HepG2 (cell line): Measurements from ENCODE around the gene THAP2. TPM values are rescaled to one million over a fixed set of nuclear protein-coding genes. Genes with fewer than 3 reads are reported as not detected.

ENCODE experiments used
- ATAC-seq: fragments of 200-7000 bp; cut with Tn5 transposase; 3 replicates; pipeline ENCODE4 v1.9.1; 2020; ENCODE audit warnings: mild to moderate bottlenecking, moderate library complexity
- BruUV-seq: library from RNA; stranded (reverse); fragments of 400-500 nt; replicated peaks from 2 replicates; lab custom pipeline; 2021; lab: Mats Ljungman, UMichigan
- CTCF ChIA-PET: fragments of 300-600 bp; formaldehyde crosslinking; extraction: SDS; loops from one replicate; lab custom pipeline; 2021; ENCODE audit warnings: low total read pairs, inconsistent platforms, low intra/inter-chr PET ratio; lab: Yijun Ruan, JAX
- POLR2A ChIA-PET: fragments of 350-600 bp; sonication (Branson Sonifier 250); formaldehyde crosslinking; loops from one replicate; lab custom pipeline; 2020; ENCODE audit warnings: antibody characterized with exemption, inconsistent platforms; lab: Yijun Ruan, JAX
- DNase-seq: peaks from one replicate; pipeline ENCODE4 v3.0.0-alpha.2; 2015; ENCODE audit warnings: low spot score
- FAIRE-seq: peaks from 3 replicates; lab custom pipeline; 2011; peaks lifted over from hg19 to GRCh38; lab: Jason Lieb, UNC
- H2AFZ ChIP-seq: one replicate; pipeline ENCODE4 v1.6.1; 2011; ENCODE audit warnings: low read length, inconsistent platforms
- H3K27ac ChIP-seq: fragments of 300-600 bp; 3 replicates; pipeline ENCODE4 v1.8.0; 2011; ENCODE audit warnings: mixed run types, mild to moderate bottlenecking, mixed read lengths, low read length, inconsistent platforms; ENCODE audit not compliant: insufficient read depth; ENCODE audit errors: extremely low read length
- H3K27me3 ChIP-seq, 2 experiments: fragments of 200-600 bp in 1 of 2; 2 replicates in 1 of 2; 3 replicates in 1 of 2; pipeline versions ENCODE4 v1.6.0 to v1.8.0; 2011; ENCODE audit warnings: low read length in 2 of 2, mild to moderate bottlenecking in 2 of 2, moderate library complexity in 2 of 2, inconsistent platforms in 1 of 2; ENCODE audit not compliant: insufficient read depth in 2 of 2, control insufficient read depth in 1 of 2
- H3K36me3 ChIP-seq, 2 experiments: fragments of 200-600 bp in 1 of 2; replicated peaks in 1 of 2; 2 replicates in 1 of 2; 3 replicates in 1 of 2; pipeline versions ENCODE4 v1.5.1 to v1.8.0; 2011; ENCODE audit warnings: low read length in 2 of 2, inconsistent platforms in 1 of 2; ENCODE audit not compliant: insufficient read depth in 2 of 2, control insufficient read depth in 1 of 2
- H3K4me1 ChIP-seq: 2 replicates; pipeline ENCODE4 v1.5.1; 2012; ENCODE audit warnings: low read length, inconsistent platforms; ENCODE audit not compliant: insufficient read depth
- H3K4me2 ChIP-seq: 2 replicates; pipeline ENCODE4 v1.6.0; 2011; ENCODE audit warnings: low read depth, low read length, inconsistent platforms
- H3K4me3 ChIP-seq, 3 experiments: fragments of 200-600 bp in 1 of 3; sonication (generic), shearing (Covaris generic) in 1 of 3; replicated peaks in 1 of 3; 2 replicates each; pipeline ENCODE4 v1.5.1; 2011 to 2016; ENCODE audit warnings: low read length in 3 of 3, inconsistent platforms in 2 of 3, low read depth in 2 of 3, mild to moderate bottlenecking in 2 of 3, control low read depth in 1 of 3, mixed read lengths in 1 of 3; ENCODE audit not compliant: insufficient read depth in 1 of 3
- H3K79me2 ChIP-seq: one replicate; pipeline ENCODE4 v1.6.1; 2011; ENCODE audit warnings: low read length, inconsistent platforms; ENCODE audit not compliant: insufficient read depth
- H3K9ac ChIP-seq: 2 replicates; pipeline ENCODE4 v1.6.0; 2011; ENCODE audit warnings: mild to moderate bottlenecking, low read depth, low read length, inconsistent platforms; ENCODE audit not compliant: insufficient read depth
- H3K9me3 ChIP-seq: 2 replicates; pipeline ENCODE4 v1.5.1; 2012; ENCODE audit warnings: mild to moderate bottlenecking, low read length
- H4K20me1 ChIP-seq: 2 replicates; pipeline ENCODE4 v1.6.0; 2011; ENCODE audit warnings: inconsistent platforms, mild to moderate bottlenecking, low read length, moderate library complexity; ENCODE audit not compliant: insufficient read depth
- CEBPG ChIP-seq: IDR thresholded peaks from 2 replicates; pipeline ENCODE4 v1.6.1; 2016
- HINFP ChIP-seq: sonication (generic); formaldehyde crosslinking; IDR thresholded peaks from 2 replicates; pipeline ENCODE4 v1.4.0; 2020; ENCODE audit warnings: low read depth, mild to moderate bottlenecking, missing genetic modification reagents
- HNF4A ChIP-seq: sonication (generic); formaldehyde crosslinking; IDR thresholded peaks from 2 replicates; pipeline ENCODE4 v1.4.0; 2020; ENCODE audit warnings: missing genetic modification reagents
- JUND ChIP-seq: sonication (generic); formaldehyde crosslinking; IDR thresholded peaks from 2 replicates; pipeline ENCODE4 v1.8.0; 2022; ENCODE audit warnings: mild to moderate bottlenecking, missing genetic modification reagents
- MAFF ChIP-seq: IDR thresholded peaks from 2 replicates; pipeline ENCODE4 v1.6.1; 2011; ENCODE audit warnings: low read depth, low read length, improper control_type of control experiment
- MAFK ChIP-seq, 2 experiments: IDR thresholded peaks in 1 of 2; conservative IDR thresholded peaks in 1 of 2; 2 replicates each; pipeline ENCODE4 v1.6.1; 2011; ENCODE audit warnings: improper control_type of control experiment in 2 of 2, low read length in 2 of 2
- POLR2AphosphoS2 ChIP-seq: IDR thresholded peaks from 2 replicates; pipeline ENCODE4 v1.6.1; 2011; ENCODE audit warnings: low read depth, low read length, improper control_type of control experiment
- REPIN1 ChIP-seq: sonication (generic); formaldehyde crosslinking; IDR thresholded peaks from 2 replicates; pipeline ENCODE4 v1.8.0; 2022; ENCODE audit warnings: missing genetic modification reagents, low read depth, mild to moderate bottlenecking, borderline replicate concordance
- SAP130 ChIP-seq: IDR thresholded peaks from 2 replicates; pipeline ENCODE4 v1.6.1; 2016; ENCODE audit warnings: low read depth
- SP4 ChIP-seq: sonication (generic); formaldehyde crosslinking; IDR thresholded peaks from 2 replicates; pipeline ENCODE4 v1.8.1; 2023; ENCODE audit warnings: mild to moderate bottlenecking, missing genetic modification reagents
- STAG1 ChIP-seq: sonication (generic); formaldehyde crosslinking; IDR thresholded peaks from 2 replicates; pipeline ENCODE4 v1.4.0; 2020; ENCODE audit warnings: missing genetic modification reagents
- ZKSCAN5 ChIP-seq: sonication (generic); formaldehyde crosslinking; IDR thresholded peaks from 2 replicates; pipeline ENCODE4 v1.5.1; 2020; ENCODE audit warnings: mild to moderate bottlenecking, missing genetic modification reagents
- ZNF124 ChIP-seq: sonication (generic); formaldehyde crosslinking; IDR thresholded peaks from 2 replicates; pipeline ENCODE4 v1.4.0; 2020; ENCODE audit warnings: missing genetic modification reagents
- ZNF18 ChIP-seq: sonication (generic); formaldehyde crosslinking; IDR thresholded peaks from 2 replicates; pipeline ENCODE4 v1.8.0; 2022; ENCODE audit warnings: mild to moderate bottlenecking, missing genetic modification reagents; ENCODE audit not compliant: insufficient replicate concordance
- ZNF263 ChIP-seq: sonication (generic); formaldehyde crosslinking; IDR thresholded peaks from 2 replicates; pipeline ENCODE4 v1.4.0; 2020; ENCODE audit warnings: missing genetic modification reagents
- ZNF567 ChIP-seq: sonication (generic); formaldehyde crosslinking; IDR thresholded peaks from 2 replicates; pipeline ENCODE4 v1.8.1; 2023; ENCODE audit warnings: mild to moderate bottlenecking, missing genetic modification reagents, borderline replicate concordance
- ZSCAN25 ChIP-seq: sonication (generic); formaldehyde crosslinking; IDR thresholded peaks from 2 replicates; pipeline ENCODE4 v1.8.0; 2022; ENCODE audit warnings: mild to moderate bottlenecking, missing genetic modification reagents
- WGBS: methylation state at CpG from one replicate; pipeline ENCODE4 v1.1.6; 2017; ENCODE audit warnings: low lambda C conversion rate; 5-methylcytosine and 5-hydroxymethylcytosine counted together
- in situ Hi-C: cut with HindIII; loops from 2 replicates; pipeline ENCODE4 v1.10.0; 2017; ENCODE audit warnings: low pct_unique_long_range_greater_than_20kb; ENCODE audit not compliant: extremely low pct_ligation_motif_present
- intact Hi-C: fragments of 100-400 bp; cut with micrococcal nuclease; formaldehyde crosslinking; loops from one replicate; pipeline ENCODE4 v1.10.0; 2022; ENCODE audit not compliant: unreplicated experiment
- polyA plus RNA-seq, 8 experiments: library from polyadenylated mRNA; depleted of rRNA in 3 of 8; stranded (reverse) in 7 of 8; unstranded in 1 of 8; fragments of >200 nt; fragmentation: Illumina TruSeq in 4 of 8; extraction: Trizol in 4 of 8; gene quantifications; 2 replicates each; pipeline versions ENCODE4 v1.2.1 to v1.2.3, GENCODE V29; 2011 to 2016; ENCODE audit warnings: low read depth in 4 of 8, missing spikeins in 1 of 8, mixed read lengths in 1 of 8; ENCODE audit not compliant: insufficient read depth in 1 of 8
- total RNA-seq, 5 experiments: library from RNA; depleted of rRNA; stranded (reverse); fragments of >200 nt; fragmentation: Illumina TruSeq; extraction: Trizol; gene quantifications; 2 replicates each; pipeline ENCODE4 v1.2.3, GENCODE V29; 2016; ENCODE audit warnings: low read depth in 1 of 5

Gene THAP2
- total and polyA plus RNA-seq, 2 of the 13 experiments (the other 11 are each of a cell fraction or from before 2014, with no cell fraction given), result 5.2 to 6.2 TPM

- no peak overlapping the region for H3K27ac ChIP-seq
- ATAC-seq (no peak), FAIRE-seq (no peak), DNase-seq (no peak)
- no peaks in the 10 kb centered on the region for H3K27me3 ChIP-seq
- H3K4me2 ChIP-seq, result no peak overlapping the region
- H3K36me3 ChIP-seq, result peaks cover 10 to 70% of the 10 kb centered on the region in 2 experiments
- no TSS peak for BruUV-seq
- TF ChIP-seq MAFF (peak; percentile 77), SP4 (CRISPR knock-in tag) (no peak), ZNF567 (CRISPR knock-in tag) (no peak), MAFK (conservative IDR thresholded peaks at IDR 0.05 in 1 of 2, IDR thresholded peaks at IDR 0.05 in 1 of 2; ENCODE audit: low read length in 2 of 2) (peak; percentile 75 to 76; a peak in 3 of 4 replicates)
- CTCF ChIA-PET, result interaction anchor here (2.1 kb wide), 1 partner anchor 109 kb away, joined by 17 read pairs; no protein-coding TSS in a partner anchor
- H3K9ac ChIP-seq, result no peak overlapping the region
- no peaks in the 10 kb centered on the region; the same call in 1 of the 2 replicates for H4K20me1 ChIP-seq
- intact Hi-C loops, result loop anchor here (10.0 kb wide), 1 partner anchor 194 kb away; no protein-coding TSS in a partner anchor
- no peaks in the 10 kb centered on the region for H3K4me1 ChIP-seq
- in situ Hi-C loops, result no loop called here
- POLR2A ChIA-PET, result no interaction called here
- no peak overlapping the region for H3K4me3 ChIP-seq
- H2AFZ ChIP-seq, result no peak overlapping the region
- H3K79me2 ChIP-seq, result no peaks in the 10 kb centered on the region
- H3K9me3 ChIP-seq, result no peaks in the 10 kb centered on the region
These were observed 25.6 kb upstream of the THAP2 start for GRCh38 chr12:71638499-71638898.

- ChIA-PET POLR2A (no interaction called here), CTCF (interaction anchor here (2.1 kb wide), 1 partner anchor 108 kb away, joined by 17 read pairs; no protein-coding TSS in a partner anchor)
- H3K27me3 ChIP-seq, result no peaks in the 10 kb centered on the region
- ATAC-seq (peak; percentile 98), FAIRE-seq (peak; percentile 60), DNase-seq (peak; percentile 53)
- no peak overlapping the region for H3K27ac ChIP-seq
- intact Hi-C loops, result loop anchor here (1.0 to 10.0 kb wide), 2 partner anchors 108 to 195 kb away; no protein-coding TSS in a partner anchor
- H3K9me3 ChIP-seq, result no peaks in the 10 kb centered on the region
- H3K4me2 ChIP-seq, result no peak overlapping the region
- 95% methylated on average over 2 of the region's 2 CpGs for WGBS
- H3K79me2 ChIP-seq, result no peaks in the 10 kb centered on the region
- no TSS peak for BruUV-seq
- no peaks in the 10 kb centered on the region for H4K20me1 ChIP-seq
- H3K9ac ChIP-seq, result no peak overlapping the region
- H3K4me1 ChIP-seq, result no peaks in the 10 kb centered on the region
- no peak overlapping the region for H2AFZ ChIP-seq
- in situ Hi-C loops, result no loop called here
- no peak overlapping the region for H3K4me3 ChIP-seq
- peaks cover 11 to 70% of the 10 kb centered on the region in 2 experiments for H3K36me3 ChIP-seq
- TF ChIP-seq HINFP (no peak), ZNF18 (CRISPR knock-in tag) (no peak), ZNF263 (CRISPR knock-in tag) (no peak), SAP130 (CRISPR knock-in tag) (no peak), REPIN1 (0 out of 2 replicates have a peak, but pooled peaks have one; percentile 21), POLR2AphosphoS2 (0 out of 2 replicates have a peak, but pooled peaks have one; percentile 26), ZSCAN25 (no peak), ZKSCAN5 (CRISPR knock-in tag) (no peak), JUND (CRISPR knock-in tag) (no peak), ZNF124 (CRISPR knock-in tag) (no peak), HNF4A (CRISPR knock-in tag) (no peak), STAG1 (peak; percentile 38; the same call in 1 of the 2 replicates), CEBPG (CRISPR knock-in tag) (no peak)
These were observed 24.8 kb upstream of the THAP2 start for GRCh38 chr12:71639341-71639760.
